Liver (tissue), 9 donors: Measurements from ENCODE around the gene ST3GAL3. TPM values are rescaled to one million over a fixed set of nuclear protein-coding genes. Genes with fewer than 3 reads are reported as not detected.

Source experiments
- DNase-seq: peaks from one replicate; pipeline ENCODE4 v3.0.0-alpha.2; 2017; ENCODE audit warnings: low spot score
- H3K27ac ChIP-seq, 2 donors: one replicate each; pipeline ENCODE4 v1.7.0; 2013; ENCODE audit warnings: inconsistent platforms in 2 of 2, low read length in 2 of 2, control low read depth in 1 of 2, low read depth in 1 of 2, mild to moderate bottlenecking in 1 of 2
- H3K27me3 ChIP-seq, 4 donors: one replicate each; pipeline versions ENCODE4 v1.6.1 to v1.7.0; 2013; ENCODE audit warnings: low read length in 3 of 4, inconsistent platforms in 1 of 4, mild to moderate bottlenecking in 1 of 4, moderate library complexity in 1 of 4; ENCODE audit not compliant: control insufficient read depth in 4 of 4, insufficient read depth in 4 of 4
- H3K36me3 ChIP-seq, 4 donors: one replicate each; pipeline versions ENCODE4 v1.6.1 to v1.7.0; 2013; ENCODE audit warnings: low read length in 3 of 4, mild to moderate bottlenecking in 3 of 4, low read depth in 1 of 4, moderate library complexity in 1 of 4; ENCODE audit not compliant: control insufficient read depth in 4 of 4, insufficient read depth in 3 of 4
- H3K4me1 ChIP-seq, 4 donors: one replicate each; pipeline versions ENCODE4 v1.6.1 to v1.7.0; 2013; ENCODE audit warnings: low read length in 3 of 4, mild to moderate bottlenecking in 3 of 4, moderate library complexity in 1 of 4; ENCODE audit not compliant: control insufficient read depth in 4 of 4, insufficient read depth in 4 of 4
- H3K4me3 ChIP-seq, 3 donors: one replicate each; pipeline versions ENCODE4 v1.6.1 to v1.7.0; 2013; ENCODE audit warnings: low read length in 3 of 3, control low read depth in 1 of 3, low read depth in 1 of 3, mild to moderate bottlenecking in 1 of 3
- H3K9ac ChIP-seq, 2 donors: one replicate each; pipeline ENCODE4 v1.7.0; 2013; ENCODE audit warnings: low read length in 2 of 2, mild to moderate bottlenecking in 2 of 2, moderate library complexity in 2 of 2, control low read depth in 1 of 2, low read depth in 1 of 2
- H3K9me3 ChIP-seq, 4 donors: one replicate each; pipeline versions ENCODE4 v1.6.1 to v1.7.0; 2013; ENCODE audit warnings: low read length in 3 of 4; ENCODE audit not compliant: control insufficient read depth in 4 of 4
- FOXA1 ChIP-seq: IDR thresholded peaks from 2 replicates; pipeline ENCODE4 v1.6.1; 2016; ENCODE audit warnings: antibody characterized with exemption
- GABPA ChIP-seq, 2 donors: IDR thresholded peaks in 1 of 2; conservative IDR thresholded peaks in 1 of 2; 2 replicates each; pipeline ENCODE4 v1.6.1; 2016; ENCODE audit warnings: antibody characterized with exemption in 2 of 2, mild to moderate bottlenecking in 1 of 2, moderate library complexity in 1 of 2
- HNF4A ChIP-seq, 2 donors: conservative IDR thresholded peaks; 2 replicates each; pipeline ENCODE4 v1.6.1; 2016; ENCODE audit warnings: antibody characterized with exemption in 2 of 2, mild to moderate bottlenecking in 2 of 2
- HNF4G ChIP-seq: IDR thresholded peaks from 2 replicates; pipeline ENCODE4 v1.6.1; 2016; ENCODE audit warnings: antibody characterized with exemption
- JUND ChIP-seq, 2 donors: IDR thresholded peaks; 2 replicates each; pipeline ENCODE4 v1.6.1; 2016; ENCODE audit warnings: antibody characterized with exemption in 2 of 2
- NR2F2 ChIP-seq: IDR thresholded peaks from 2 replicates; pipeline ENCODE4 v1.6.1; 2016; ENCODE audit warnings: antibody characterized with exemption
- REST ChIP-seq: IDR thresholded peaks from 2 replicates; pipeline ENCODE4 v1.6.1; 2016; ENCODE audit warnings: antibody characterized with exemption, mild to moderate bottlenecking
- RXRA ChIP-seq, 2 donors: IDR thresholded peaks; 2 replicates each; pipeline ENCODE4 v1.6.1; 2017 to 2018; ENCODE audit warnings: antibody characterized with exemption in 2 of 2, mild to moderate bottlenecking in 1 of 2
- YY1 ChIP-seq: IDR thresholded peaks from 2 replicates; pipeline ENCODE4 v1.6.1; 2016; ENCODE audit warnings: antibody characterized with exemption, mild to moderate bottlenecking
- WGBS: extraction: QIAGEN DNeasy Blood & Tissue Kit; methylation state at CpG from one replicate; pipeline ENCODE4 v1.1.7; 2013; 5-methylcytosine and 5-hydroxymethylcytosine counted together
- polyA plus RNA-seq, 2 donors: library from polyadenylated mRNA; stranded (reverse) in 1 of 2; unstranded in 1 of 2; fragments of 200-250 nt in 1 of 2; fragments of >200 nt in 1 of 2; fragmentation: Nextera tagmentation in 1 of 2; extraction: Ambion mirVana in 1 of 2; gene quantifications; one replicate each; pipeline versions ENCODE4 v1.2.1 to v1.2.3, GENCODE V29; 2013 to 2015
- total RNA-seq, 2 donors: library from RNA; depleted of rRNA; stranded (reverse); fragments of >200 nt; gene quantifications; one replicate each; pipeline ENCODE4 v1.2.3, GENCODE V29; 2014
- TF ChIP-seq, protein P1 (sequence below): fragments of 150-350 bp; IDR thresholded peaks from 2 replicates; pipeline ENCODE4 v1.5.1; 2017; ENCODE audit warnings: improper control_type of control experiment, low read depth, low read length; ENCODE audit not compliant: missing input control
- TF ChIP-seq, protein P2 (sequence below): IDR thresholded peaks from 2 replicates; pipeline ENCODE4 v1.6.1; 2016; ENCODE audit warnings: antibody characterized with exemption
- TF ChIP-seq, protein P3 (sequence below): IDR thresholded peaks from 2 replicates; pipeline ENCODE4 v1.6.1; 2016; ENCODE audit warnings: antibody characterized with exemption
- donor health status: healthy.
- donor health status: healthy.
- donor health status: healthy.
- donor health status: healthy.
- donor health status: healthy.

Gene ST3GAL3
- total and polyA plus RNA-seq, 4 donors = 4.9 to 11.4 (median 8.1) TPM

GRCh38 chr1:43731867-43732531 lies 24.7 kb downstream of the ST3GAL3 start (continued):
- TF ChIP-seq JUND (IDR thresholded peaks at IDR 0.05) = no peak

DNA sequence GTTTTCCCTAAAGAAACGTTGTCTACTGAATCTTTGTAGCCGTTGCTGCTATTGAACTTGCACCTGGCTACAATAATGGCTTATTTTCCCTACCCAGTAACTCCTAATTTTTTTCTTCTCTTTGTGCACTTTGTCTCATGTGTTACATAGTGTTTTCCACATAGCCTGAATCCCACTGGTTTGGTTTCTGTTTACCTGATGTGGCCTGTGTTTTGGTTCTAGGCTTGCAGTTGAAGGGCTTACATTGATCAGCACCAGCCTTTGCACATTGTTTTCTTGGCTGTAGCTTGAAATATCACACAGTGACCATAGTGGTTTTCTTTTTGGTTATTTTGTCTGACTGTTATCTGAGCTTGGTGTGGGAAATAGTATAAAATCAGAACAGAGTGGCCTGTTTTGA lies 29.5 kb downstream of the ST3GAL3 start:
- Histone ChIP-seq H3K4me3 (no peak overlapping the region), H3K27ac (peak overlapping the region in 1 of 2 donors; percentile 37), H3K36me3 (peaks cover 0 to 12% (median 3%) of the 10 kb centered on the region in 4 donors), H3K27me3 (no peaks in the 10 kb centered on the region), H3K4me1 (no peaks in the 10 kb centered on the region), H3K9ac (no peak overlapping the region), H3K9me3 (no peaks in the 10 kb centered on the region)
- no peak for DNase-seq
- WGBS = 71% methylated on average over 2 of the region's 2 CpGs
- TF ChIP-seq, protein P1, sequence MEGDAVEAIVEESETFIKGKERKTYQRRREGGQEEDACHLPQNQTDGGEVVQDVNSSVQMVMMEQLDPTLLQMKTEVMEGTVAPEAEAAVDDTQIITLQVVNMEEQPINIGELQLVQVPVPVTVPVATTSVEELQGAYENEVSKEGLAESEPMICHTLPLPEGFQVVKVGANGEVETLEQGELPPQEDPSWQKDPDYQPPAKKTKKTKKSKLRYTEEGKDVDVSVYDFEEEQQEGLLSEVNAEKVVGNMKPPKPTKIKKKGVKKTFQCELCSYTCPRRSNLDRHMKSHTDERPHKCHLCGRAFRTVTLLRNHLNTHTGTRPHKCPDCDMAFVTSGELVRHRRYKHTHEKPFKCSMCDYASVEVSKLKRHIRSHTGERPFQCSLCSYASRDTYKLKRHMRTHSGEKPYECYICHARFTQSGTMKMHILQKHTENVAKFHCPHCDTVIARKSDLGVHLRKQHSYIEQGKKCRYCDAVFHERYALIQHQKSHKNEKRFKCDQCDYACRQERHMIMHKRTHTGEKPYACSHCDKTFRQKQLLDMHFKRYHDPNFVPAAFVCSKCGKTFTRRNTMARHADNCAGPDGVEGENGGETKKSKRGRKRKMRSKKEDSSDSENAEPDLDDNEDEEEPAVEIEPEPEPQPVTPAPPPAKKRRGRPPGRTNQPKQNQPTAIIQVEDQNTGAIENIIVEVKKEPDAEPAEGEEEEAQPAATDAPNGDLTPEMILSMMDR = no peak
- TF ChIP-seq GABPA (IDR thresholded peaks at IDR 0.05 in 1 of 2, conservative IDR thresholded peaks at IDR 0.05 in 1 of 2) (no peak), RXRA (IDR thresholded peaks at IDR 0.05) (no peak), REST (no peak), HNF4G (no peak)
- TF ChIP-seq, protein P2, sequence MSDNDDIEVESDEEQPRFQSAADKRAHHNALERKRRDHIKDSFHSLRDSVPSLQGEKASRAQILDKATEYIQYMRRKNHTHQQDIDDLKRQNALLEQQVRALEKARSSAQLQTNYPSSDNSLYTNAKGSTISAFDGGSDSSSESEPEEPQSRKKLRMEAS = no peak
- TF ChIP-seq, protein P3, sequence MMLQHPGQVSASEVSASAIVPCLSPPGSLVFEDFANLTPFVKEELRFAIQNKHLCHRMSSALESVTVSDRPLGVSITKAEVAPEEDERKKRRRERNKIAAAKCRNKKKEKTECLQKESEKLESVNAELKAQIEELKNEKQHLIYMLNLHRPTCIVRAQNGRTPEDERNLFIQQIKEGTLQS = no peak

DNA sequence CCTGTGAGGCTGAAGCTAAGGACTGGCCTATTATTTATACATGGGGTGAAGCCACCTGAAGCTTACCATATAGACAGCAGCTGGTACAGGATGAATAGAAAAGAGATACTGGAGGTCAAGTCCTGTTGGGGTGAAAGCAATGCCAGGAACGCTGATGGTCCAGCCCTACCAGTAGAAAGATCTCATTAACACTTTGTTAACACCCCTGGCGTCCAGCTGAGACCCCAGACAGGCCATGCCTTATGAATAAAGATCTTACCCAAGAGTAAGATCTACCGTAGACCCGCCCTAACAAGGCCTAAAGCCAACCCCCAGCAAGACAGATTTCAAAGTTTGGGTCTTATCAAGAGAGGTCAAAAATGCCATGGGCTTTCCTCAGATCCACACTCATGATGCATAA lies 34.7 kb downstream of the ST3GAL3 start:
- Histone ChIP-seq H3K27me3 (no peaks in the 10 kb centered on the region), H3K4me1 (peaks cover 0 to 1% (median 0%) of the 10 kb centered on the region in 4 donors), H3K36me3 (peaks cover 0 to 3% (median 0%) of the 10 kb centered on the region in 4 donors), H3K9me3 (no peaks in the 10 kb centered on the region), H3K9ac (no peak overlapping the region), H3K4me3 (no peak overlapping the region), H3K27ac (no peak overlapping the region)
- TF ChIP-seq RXRA (IDR thresholded peaks at IDR 0.05) (no peak), FOXA1 (no peak), YY1 (no peak), NR2F2 (no peak), REST (no peak), JUND (IDR thresholded peaks at IDR 0.05) (no peak), HNF4A (conservative IDR thresholded peaks at IDR 0.05) (no peak), GABPA (IDR thresholded peaks at IDR 0.05 in 1 of 2, conservative IDR thresholded peaks at IDR 0.05 in 1 of 2) (no peak)
- TF ChIP-seq, protein P3 = no peak
- DNase-seq = no peak
- 93% methylated on average over 4 of the region's 4 CpGs for WGBS
